WTC11 (cell line): ENCODE data around the gene DDC.

Experiments used
- FOXJ3 ChIP-seq: sonication (generic); formaldehyde crosslinking; IDR thresholded peaks from 2 replicates; pipeline ENCODE4 v1.9.0; 2021; ENCODE audit warnings: missing genetic modification reagents, mild to moderate bottlenecking, borderline replicate concordance
- FOXK1 ChIP-seq: sonication (generic); formaldehyde crosslinking; IDR thresholded peaks from 2 replicates; pipeline ENCODE4 v1.8.0; 2022; ENCODE audit warnings: mild to moderate bottlenecking, moderate library complexity, missing genetic modification reagents
- FOXP1 ChIP-seq: sonication (generic); formaldehyde crosslinking; IDR thresholded peaks from 2 replicates; pipeline ENCODE4 v1.8.0; 2022; ENCODE audit warnings: missing genetic modification reagents, mild to moderate bottlenecking, moderate library complexity, borderline replicate concordance
- IRF2 ChIP-seq: sonication (generic); formaldehyde crosslinking; IDR thresholded peaks from 2 replicates; pipeline ENCODE4 v1.8.0; 2022; ENCODE audit warnings: low read depth, missing genetic modification reagents, borderline replicate concordance
- JUN ChIP-seq: sonication (generic); formaldehyde crosslinking; IDR thresholded peaks from 2 replicates; pipeline ENCODE4 v1.8.0; 2023; ENCODE audit warnings: mild to moderate bottlenecking, missing genetic modification reagents
- MXD4 ChIP-seq: fragments of 250-450 bp; sonication (Bioruptor Pico); IDR thresholded peaks from 2 replicates; pipeline ENCODE4 v1.8.0; 2021; ENCODE audit warnings: mild to moderate bottlenecking, moderate library complexity, borderline replicate concordance
- NR2C2 ChIP-seq: sonication (generic); formaldehyde crosslinking; IDR thresholded peaks from 2 replicates; pipeline ENCODE4 v1.8.0; 2022; ENCODE audit warnings: mild to moderate bottlenecking, missing genetic modification reagents
- SP1 ChIP-seq: sonication (generic); formaldehyde crosslinking; conservative IDR thresholded peaks from 2 replicates; pipeline ENCODE4 v1.8.1; 2022; ENCODE audit warnings: missing genetic modification reagents
- ZNF416 ChIP-seq: fragments of 250-450 bp; sonication (Bioruptor Pico); IDR thresholded peaks from 2 replicates; pipeline ENCODE4 v1.9.0; 2021; ENCODE audit warnings: mild to moderate bottlenecking, inconsistent platforms
- TF ChIP-seq, protein P1 (sequence below): fragments of 200-600 bp; IDR thresholded peaks from 2 replicates; pipeline ENCODE4 v1.8.0; 2022; ENCODE audit warnings: antibody characterized with exemption
- TF ChIP-seq, protein P2 (sequence below): sonication (generic); formaldehyde crosslinking; IDR thresholded peaks from 2 replicates; pipeline ENCODE4 v1.8.0; 2022; ENCODE audit warnings: mild to moderate bottlenecking, missing genetic modification reagents
- TF ChIP-seq, protein P3 (sequence below): sonication (generic); formaldehyde crosslinking; IDR thresholded peaks from 2 replicates; pipeline ENCODE4 v1.8.0; 2022; ENCODE audit warnings: mild to moderate bottlenecking, missing genetic modification reagents
- TF ChIP-seq, protein P4 (sequence below): sonication (generic); formaldehyde crosslinking; IDR thresholded peaks from 2 replicates; pipeline ENCODE4 v1.8.0; 2022; ENCODE audit warnings: missing genetic modification reagents

DNA sequence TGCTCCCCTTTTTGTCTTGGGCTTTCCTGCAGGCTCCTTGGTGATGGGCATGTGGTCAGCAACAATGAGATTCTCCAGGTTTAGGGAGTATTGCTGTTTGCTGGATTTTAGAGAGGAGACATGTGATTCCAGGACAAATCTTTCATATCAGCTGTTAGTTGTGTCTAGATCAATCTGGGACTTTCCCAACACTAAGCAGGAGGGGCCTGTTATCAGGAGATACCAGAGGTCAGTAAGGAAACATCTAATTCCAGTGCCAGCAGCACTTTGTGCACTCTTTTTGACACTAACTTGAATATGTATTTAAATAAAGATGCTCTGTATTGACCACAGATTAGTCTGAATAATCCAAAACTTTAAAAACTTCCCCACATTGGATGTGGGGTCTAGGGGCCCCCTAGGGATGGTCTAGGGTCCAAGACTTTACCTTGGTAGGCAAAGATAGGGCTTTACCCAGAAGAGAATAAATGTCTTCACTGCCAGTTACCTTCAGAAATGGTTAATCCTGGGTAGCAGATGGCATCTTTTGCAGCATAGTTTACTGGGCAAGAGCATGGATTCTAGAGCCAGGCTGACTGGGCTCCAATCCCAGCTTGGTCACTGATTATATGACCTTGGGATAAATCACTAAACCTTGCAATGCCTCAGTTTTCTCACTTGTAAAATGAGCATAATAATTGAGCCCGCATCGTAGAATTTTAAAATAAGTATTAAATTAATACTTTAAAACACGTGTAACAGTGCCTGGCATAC, 108.7 kb downstream of the DDC start:
- TF ChIP-seq, protein P1, sequence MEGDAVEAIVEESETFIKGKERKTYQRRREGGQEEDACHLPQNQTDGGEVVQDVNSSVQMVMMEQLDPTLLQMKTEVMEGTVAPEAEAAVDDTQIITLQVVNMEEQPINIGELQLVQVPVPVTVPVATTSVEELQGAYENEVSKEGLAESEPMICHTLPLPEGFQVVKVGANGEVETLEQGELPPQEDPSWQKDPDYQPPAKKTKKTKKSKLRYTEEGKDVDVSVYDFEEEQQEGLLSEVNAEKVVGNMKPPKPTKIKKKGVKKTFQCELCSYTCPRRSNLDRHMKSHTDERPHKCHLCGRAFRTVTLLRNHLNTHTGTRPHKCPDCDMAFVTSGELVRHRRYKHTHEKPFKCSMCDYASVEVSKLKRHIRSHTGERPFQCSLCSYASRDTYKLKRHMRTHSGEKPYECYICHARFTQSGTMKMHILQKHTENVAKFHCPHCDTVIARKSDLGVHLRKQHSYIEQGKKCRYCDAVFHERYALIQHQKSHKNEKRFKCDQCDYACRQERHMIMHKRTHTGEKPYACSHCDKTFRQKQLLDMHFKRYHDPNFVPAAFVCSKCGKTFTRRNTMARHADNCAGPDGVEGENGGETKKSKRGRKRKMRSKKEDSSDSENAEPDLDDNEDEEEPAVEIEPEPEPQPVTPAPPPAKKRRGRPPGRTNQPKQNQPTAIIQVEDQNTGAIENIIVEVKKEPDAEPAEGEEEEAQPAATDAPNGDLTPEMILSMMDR, result no peak
- TF ChIP-seq MXD4 (CRISPR knock-in tag) (no peak), JUN (CRISPR knock-in tag) (no peak), IRF2 (CRISPR knock-in tag) (no peak), SP1 (CRISPR knock-in tag) (no peak), FOXJ3 (CRISPR knock-in tag) (no peak), ZNF416 (CRISPR knock-in tag) (no peak), FOXK1 (CRISPR knock-in tag) (no peak), FOXP1 (CRISPR knock-in tag) (no peak), NR2C2 (CRISPR knock-in tag) (no peak)
- TF ChIP-seq, protein P2, sequence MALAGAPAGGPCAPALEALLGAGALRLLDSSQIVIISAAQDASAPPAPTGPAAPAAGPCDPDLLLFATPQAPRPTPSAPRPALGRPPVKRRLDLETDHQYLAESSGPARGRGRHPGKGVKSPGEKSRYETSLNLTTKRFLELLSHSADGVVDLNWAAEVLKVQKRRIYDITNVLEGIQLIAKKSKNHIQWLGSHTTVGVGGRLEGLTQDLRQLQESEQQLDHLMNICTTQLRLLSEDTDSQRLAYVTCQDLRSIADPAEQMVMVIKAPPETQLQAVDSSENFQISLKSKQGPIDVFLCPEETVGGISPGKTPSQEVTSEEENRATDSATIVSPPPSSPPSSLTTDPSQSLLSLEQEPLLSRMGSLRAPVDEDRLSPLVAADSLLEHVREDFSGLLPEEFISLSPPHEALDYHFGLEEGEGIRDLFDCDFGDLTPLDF (CRISPR knock-in tag), result no peak
- TF ChIP-seq, protein P3, sequence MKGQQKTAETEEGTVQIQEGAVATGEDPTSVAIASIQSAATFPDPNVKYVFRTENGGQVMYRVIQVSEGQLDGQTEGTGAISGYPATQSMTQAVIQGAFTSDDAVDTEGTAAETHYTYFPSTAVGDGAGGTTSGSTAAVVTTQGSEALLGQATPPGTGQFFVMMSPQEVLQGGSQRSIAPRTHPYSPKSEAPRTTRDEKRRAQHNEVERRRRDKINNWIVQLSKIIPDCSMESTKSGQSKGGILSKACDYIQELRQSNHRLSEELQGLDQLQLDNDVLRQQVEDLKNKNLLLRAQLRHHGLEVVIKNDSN (CRISPR knock-in tag), result no peak
- TF ChIP-seq, protein P4, sequence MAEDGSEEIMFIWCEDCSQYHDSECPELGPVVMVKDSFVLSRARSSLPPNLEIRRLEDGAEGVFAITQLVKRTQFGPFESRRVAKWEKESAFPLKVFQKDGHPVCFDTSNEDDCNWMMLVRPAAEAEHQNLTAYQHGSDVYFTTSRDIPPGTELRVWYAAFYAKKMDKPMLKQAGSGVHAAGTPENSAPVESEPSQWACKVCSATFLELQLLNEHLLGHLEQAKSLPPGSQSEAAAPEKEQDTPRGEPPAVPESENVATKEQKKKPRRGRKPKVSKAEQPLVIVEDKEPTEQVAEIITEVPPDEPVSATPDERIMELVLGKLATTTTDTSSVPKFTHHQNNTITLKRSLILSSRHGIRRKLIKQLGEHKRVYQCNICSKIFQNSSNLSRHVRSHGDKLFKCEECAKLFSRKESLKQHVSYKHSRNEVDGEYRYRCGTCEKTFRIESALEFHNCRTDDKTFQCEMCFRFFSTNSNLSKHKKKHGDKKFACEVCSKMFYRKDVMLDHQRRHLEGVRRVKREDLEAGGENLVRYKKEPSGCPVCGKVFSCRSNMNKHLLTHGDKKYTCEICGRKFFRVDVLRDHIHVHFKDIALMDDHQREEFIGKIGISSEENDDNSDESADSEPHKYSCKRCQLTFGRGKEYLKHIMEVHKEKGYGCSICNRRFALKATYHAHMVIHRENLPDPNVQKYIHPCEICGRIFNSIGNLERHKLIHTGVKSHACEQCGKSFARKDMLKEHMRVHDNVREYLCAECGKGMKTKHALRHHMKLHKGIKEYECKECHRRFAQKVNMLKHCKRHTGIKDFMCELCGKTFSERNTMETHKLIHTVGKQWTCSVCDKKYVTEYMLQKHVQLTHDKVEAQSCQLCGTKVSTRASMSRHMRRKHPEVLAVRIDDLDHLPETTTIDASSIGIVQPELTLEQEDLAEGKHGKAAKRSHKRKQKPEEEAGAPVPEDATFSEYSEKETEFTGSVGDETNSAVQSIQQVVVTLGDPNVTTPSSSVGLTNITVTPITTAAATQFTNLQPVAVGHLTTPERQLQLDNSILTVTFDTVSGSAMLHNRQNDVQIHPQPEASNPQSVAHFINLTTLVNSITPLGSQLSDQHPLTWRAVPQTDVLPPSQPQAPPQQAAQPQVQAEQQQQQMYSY (CRISPR knock-in tag), result no peak
